NCI-H128 (cell line): ENCODE results near the gene DPP10.

Experiments
- DNase-seq: peaks from one replicate; lab custom pipeline; 2025; ENCODE audit not compliant: unreplicated experiment; lab: John Stamatoyannopoulos, UW

DPP10 gene

GRCh38 chr2:115115135-115115534 is 672.7 kb downstream of the DPP10 start:
- no peak for DNase-seq

DNA sequence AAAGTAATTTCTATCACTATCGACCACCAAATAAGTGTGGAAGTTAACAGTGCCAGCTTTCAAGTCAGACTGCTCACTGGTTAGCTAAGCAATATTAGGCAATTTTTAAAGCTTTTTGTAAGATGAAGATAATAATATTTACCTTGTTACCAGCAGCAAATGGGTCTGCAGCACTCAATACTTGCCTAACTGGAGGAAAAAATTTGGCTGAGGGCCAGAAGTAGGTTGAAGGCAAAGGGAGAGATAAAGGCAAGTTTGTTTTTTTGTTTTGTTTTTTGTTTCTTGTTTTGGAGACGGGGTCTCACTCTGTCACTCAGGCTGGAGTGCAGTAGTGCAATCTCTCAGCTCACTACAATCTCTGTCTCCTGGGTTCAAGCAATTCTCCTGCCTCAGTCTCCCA is 675.9 kb downstream of the DPP10 start:
- DNase-seq: no peak

DNA sequence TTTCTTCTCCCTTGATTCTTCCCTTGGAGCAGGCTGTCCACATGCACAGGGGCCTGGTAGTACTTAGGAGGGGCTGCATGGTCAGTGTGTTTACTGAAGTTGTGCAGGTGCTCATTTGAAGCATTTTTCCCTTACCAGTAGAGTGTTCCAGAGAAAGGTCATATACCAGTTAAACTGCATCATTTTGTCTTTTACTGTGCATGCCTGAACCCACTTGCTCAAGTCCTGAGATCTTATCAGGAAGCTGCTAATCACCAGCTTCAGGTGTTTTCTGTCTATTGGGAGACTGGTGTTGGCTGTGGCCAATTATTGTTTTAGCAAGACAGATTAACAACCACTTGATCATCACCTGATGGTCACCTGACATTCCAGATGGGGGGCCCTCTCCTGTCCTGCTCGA is 676.6 kb downstream of the DPP10 start:
- DNase-seq: no peak

- DNase-seq: no peak
These were observed 680.3 kb downstream of the DPP10 start for GRCh38 chr2:115122701-115123100.

GRCh38 chr2:115124817-115125216 is 682.4 kb downstream of the DPP10 start:
- DNase-seq: no peak

DNA sequence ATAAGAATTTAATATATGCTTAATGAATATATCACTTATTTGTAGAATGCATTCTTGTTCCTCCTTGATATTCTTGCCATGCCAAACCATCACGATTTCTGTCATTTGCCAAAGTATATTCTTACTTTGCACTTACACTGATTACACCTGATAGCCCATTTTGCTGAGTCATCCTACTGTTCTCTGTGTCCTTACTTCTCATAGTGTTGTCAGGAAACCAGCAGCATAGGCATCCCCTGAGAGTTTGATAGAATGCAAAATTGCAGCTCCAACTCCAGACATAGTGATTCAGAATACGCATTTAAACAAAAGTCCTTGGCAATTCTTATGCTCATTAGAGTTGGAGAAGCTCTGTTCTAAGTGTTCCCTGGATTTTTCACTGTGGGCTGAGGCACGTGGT is 687.1 kb downstream of the DPP10 start:
- DNase-seq: no peak

- DNase-seq: no peak
These were observed 718.2 kb downstream of the DPP10 start for GRCh38 chr2:115160531-115161080.

DNA sequence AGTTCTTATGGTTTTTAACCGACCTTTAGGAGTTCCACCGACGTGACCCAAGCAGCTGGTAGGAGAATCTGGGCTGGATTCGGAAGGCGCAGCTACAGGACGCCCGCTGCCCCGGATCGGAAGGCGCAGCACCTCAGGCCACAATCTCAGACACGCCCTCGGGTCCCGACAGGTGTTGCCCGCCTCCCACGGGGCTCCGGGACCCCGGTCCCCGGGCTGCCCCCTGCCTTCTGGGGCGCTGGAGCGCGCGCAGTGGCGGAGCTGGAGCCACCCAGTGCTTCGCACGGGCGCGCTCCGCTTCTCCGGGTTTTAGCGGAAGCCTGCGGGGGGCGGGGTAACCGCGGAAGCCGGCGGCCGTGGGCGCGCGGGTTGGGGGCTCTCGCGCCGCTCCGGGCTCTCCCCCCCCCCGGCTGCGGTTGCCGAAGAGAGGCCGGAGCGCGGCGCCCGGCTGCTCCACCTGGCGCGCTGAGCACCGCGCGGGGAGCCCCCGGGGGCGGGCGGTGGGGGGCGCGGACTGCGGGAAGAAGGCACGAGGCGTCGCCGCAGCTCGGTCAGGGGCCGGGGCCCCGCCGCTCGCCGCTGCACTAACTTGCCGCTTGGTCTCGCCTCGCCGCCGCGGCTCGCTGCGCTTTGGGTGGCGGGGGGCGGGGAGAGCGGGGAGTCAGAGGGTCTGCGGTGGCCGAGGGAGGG is 718.8 kb downstream of the DPP10 start:
- peak; percentile 22 for DNase-seq

GRCh38 chr2:115161771-115162493 is 719.5 kb downstream of the DPP10 start:
- no peak for DNase-seq

DNA sequence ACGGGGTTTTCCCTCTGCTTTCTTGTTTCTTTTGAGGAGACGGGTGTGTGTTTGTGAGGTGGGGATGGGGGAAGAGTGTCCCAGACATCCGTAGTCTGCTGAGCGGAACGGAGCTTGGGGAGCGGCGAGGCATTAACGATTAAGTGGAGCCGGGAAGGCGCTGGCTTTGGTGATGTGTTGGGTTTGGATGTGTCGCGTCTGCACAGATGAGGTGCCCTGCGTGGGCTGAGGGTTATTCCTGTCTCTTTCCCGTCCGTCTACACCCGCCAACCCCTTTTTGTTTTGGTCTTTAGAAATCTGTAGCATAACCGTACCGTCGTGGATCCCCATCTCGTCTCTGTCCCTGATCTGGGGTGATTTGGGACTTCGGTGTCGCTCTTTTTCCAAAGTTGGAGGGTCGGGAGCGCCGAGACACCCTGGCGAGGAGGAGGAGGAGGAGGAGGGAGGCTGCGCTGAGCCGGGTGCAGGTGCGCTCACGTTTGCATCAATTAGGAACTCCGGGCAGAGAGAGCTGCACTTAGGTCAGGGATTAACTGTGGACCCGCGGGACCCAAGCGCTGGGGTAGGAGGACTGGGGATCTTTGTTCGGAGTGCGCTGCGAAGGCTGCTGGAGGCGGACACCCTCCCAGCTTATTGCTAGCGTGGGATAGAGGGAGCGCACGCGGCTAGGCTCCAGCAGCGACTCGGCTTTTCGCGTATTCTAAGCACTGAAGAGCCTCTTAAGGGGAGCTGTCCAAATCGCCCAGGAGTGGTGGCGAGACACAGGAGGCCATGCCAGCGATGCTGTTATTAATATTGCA is 720.3 kb downstream of the DPP10 start:
- no peak for DNase-seq

GRCh38 chr2:115163572-115163971 is 721.1 kb downstream of the DPP10 start:
- peak; percentile 49 for DNase-seq

DNA sequence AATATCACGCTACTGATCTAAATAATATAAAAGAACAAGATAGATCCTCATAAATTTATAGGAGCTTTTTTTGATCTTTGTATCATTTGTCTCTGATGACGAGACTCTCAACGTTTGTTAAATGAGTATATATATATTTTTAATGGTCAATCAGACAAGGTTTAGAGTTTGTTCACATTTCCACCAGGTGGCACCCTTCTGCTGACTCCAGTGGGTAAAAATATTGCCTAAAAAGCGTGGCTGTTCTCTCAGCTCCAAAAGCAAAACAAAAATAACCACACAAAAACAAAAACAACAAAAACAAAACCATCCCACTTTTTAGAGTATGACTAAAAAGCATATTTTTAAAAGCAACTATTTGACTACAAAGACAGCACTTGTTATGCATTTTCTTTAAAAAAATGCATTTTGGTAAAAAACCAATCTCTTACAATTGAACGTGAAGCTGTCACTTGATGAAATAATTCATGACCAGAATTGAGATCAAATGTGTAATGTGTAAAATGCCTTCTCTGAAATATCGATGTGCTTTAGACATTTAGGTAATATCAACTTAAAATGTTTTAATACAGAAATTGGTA is 723.2 kb downstream of the DPP10 start:
- DNase-seq: peak; percentile 40

DNA sequence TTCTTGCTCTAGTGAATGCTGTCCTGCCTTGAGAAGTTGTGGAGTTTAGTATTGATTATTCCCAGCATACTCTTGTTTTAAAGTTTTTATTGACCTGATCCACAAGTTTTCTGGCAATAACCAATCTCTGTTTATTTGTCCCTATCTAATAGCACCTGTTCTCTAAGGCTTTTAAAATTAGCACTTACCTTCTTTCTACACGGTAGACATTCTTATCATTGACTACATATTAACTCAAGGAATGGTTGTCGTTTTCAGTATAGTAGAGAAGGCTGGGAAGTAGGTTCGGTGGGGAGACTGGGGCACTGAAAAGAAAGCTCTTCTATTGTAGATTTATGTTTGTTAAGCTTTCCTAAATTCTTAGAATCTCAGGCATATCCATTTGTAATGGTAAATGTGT is 726.0 kb downstream of the DPP10 start:
- DNase-seq: no peak

- DNase-seq: no peak
These were observed 727.4 kb downstream of the DPP10 start for GRCh38 chr2:115169814-115170213.

DNA sequence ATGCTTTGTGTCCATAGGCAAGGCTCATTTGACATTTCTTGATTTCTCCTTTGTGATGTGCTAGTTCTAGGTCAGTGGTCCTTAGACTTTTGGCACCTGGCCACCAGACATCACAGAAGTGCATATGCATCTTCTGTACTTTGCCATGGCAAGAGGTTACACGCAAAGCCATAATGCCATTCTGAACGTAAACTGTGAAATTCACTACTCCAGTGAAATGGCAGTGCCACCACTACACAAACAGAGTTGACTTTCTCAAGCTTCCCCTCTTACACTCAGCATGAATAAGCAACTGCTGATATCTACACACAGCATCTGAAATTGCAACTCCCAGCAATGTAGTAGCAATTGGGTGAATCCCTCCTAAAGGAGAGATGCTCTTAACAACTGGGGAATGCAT is 729.3 kb downstream of the DPP10 start:
- no peak for DNase-seq

DNA sequence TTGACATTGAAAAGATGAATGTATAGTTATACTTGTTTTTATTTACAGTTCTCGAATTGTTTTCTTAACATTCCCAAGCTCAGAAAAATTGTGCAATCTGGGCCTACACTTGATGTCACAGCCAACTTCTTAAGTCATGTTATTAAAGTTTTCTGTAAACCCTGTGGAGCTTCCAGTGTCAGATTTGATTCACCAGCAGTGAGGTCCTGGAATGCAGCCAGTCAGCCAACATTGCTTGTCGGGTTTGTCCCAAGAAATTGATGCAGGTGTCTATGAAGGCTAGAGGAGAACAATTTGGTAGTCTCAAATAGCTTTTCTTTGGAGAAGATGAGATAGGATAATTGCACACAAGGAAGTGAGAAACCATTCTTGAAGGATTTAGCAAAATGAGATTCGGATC is 732.2 kb downstream of the DPP10 start:
- no peak for DNase-seq

GRCh38 chr2:115183144-115183543 is 740.7 kb downstream of the DPP10 start:
- no peak for DNase-seq

GRCh38 chr2:115190459-115190858 is 748.0 kb downstream of the DPP10 start:
- no peak for DNase-seq

DNA sequence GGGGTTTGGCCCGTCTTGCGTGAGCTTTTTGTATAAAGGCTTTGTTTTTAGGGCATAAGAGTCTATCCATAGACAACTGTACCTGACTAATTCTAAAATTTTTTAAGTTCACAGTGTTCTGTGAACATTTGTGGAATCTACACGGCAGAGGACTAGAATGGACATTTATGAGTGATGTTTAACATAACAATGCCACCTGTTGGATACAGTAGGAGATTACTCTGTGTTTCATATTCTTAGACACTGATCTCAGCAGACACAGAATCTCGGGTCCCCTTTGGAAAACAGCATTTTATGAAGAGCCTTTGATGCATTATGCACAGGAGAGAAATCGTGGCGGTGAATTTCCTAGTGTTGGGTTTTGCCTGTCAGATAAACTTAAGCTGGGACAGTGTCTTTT is 752.2 kb downstream of the DPP10 start:
- no peak for DNase-seq

DNA sequence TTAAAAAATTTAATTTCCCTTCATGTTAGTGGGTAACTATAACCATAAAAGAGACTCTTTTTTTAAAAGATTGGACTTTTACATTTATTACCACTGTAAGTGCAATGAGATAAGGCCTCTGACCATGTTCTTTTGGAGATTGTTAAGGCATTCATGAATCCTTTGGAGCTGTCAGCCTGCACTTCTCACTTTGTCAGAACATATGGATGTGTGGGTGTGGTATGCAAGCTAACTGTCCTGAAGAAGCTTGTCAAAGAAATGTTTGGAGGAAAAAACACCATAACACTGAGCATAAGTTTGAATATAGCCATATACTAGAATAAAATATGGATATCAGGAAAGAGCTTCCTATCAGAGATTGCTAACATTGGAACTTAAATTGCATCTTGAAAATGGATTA is 754.1 kb downstream of the DPP10 start:
- no peak for DNase-seq

GRCh38 chr2:115199966-115200365 is 757.5 kb downstream of the DPP10 start:
- DNase-seq: no peak
